B cell (primary cell): ENCODE measurements around the gene FAM168A. TPM values are rescaled to one million over a fixed set of nuclear protein-coding genes. Genes with fewer than 3 reads are reported as not detected.

ENCODE experiments used
- ATAC-seq: fragments of 200-7000 bp; cut with Tn5 transposase; one replicate; pipeline ENCODE4 v1.10.0; 2021; ENCODE audit warnings: low read depth, mild to moderate bottlenecking, moderate number of reproducible peaks, moderate library complexity
- CTCF ChIA-PET: fragments of 350-600 bp; sonication (Branson Sonifier 250); formaldehyde crosslinking; loops from one replicate; lab custom pipeline; 2021; ENCODE audit warnings: antibody characterized with exemption, inconsistent platforms; lab: Charles Lee
- POLR2A ChIA-PET: fragments of 350-600 bp; sonication (Branson Sonifier 250); formaldehyde crosslinking; loops from one replicate; lab custom pipeline; 2021; ENCODE audit warnings: antibody characterized with exemption; lab: Charles Lee
- DNase-seq: peaks from one replicate; pipeline ENCODE4 v3.0.0; 2013
- H2AFZ ChIP-seq: 2 replicates; pipeline ENCODE4 v1.6.1; 2012; ENCODE audit warnings: mild to moderate bottlenecking, low read depth, low read length; ENCODE audit not compliant: insufficient read depth, poor library complexity, severe bottlenecking
- H3K27ac ChIP-seq, 2 donors: 1 replicate in 1 of 2; 2 replicates in 1 of 2; pipeline ENCODE4 v1.5.1; 2012 to 2013; ENCODE audit warnings: low read length in 2 of 2, mild to moderate bottlenecking in 2 of 2, moderate library complexity in 1 of 2
- H3K27me3 ChIP-seq, 4 experiments: fragments of 200-600 bp in 1 of 4; sonication (generic) in 1 of 4; replicated peaks in 1 of 4; 1 replicate in 2 of 4; 2 replicates in 2 of 4; pipeline versions ENCODE4 v1.6.1 to v1.7.0; 2013 to 2016; ENCODE audit warnings: low read length in 3 of 4, mild to moderate bottlenecking in 2 of 4, mixed read lengths in 1 of 4, moderate library complexity in 1 of 4; ENCODE audit not compliant: insufficient read depth in 4 of 4, control insufficient read depth in 3 of 4; ENCODE audit errors: control extremely low read depth in 1 of 4
- H3K36me3 ChIP-seq, 2 experiments: replicated peaks in 1 of 2; 1 replicate in 1 of 2; 2 replicates in 1 of 2; pipeline versions ENCODE4 v1.6.1 to v1.7.1; 2013; ENCODE audit warnings: low read length in 1 of 2; ENCODE audit not compliant: insufficient read depth in 2 of 2, control insufficient read depth in 1 of 2; ENCODE audit errors: control extremely low read depth in 1 of 2, extremely low read depth in 1 of 2
- H3K4me1 ChIP-seq, 2 donors: fragments of 200-600 bp in 1 of 2; sonication (generic) in 1 of 2; 1 replicate in 1 of 2; 2 replicates in 1 of 2; pipeline versions ENCODE4 v1.5.1 to v1.6.1; 2013 to 2017; ENCODE audit warnings: low read length in 2 of 2; ENCODE audit not compliant: control insufficient read depth in 2 of 2, insufficient read depth in 2 of 2
- H3K4me2 ChIP-seq: replicated peaks from 2 replicates; pipeline ENCODE3; 2012; ENCODE audit warnings: mild to moderate bottlenecking, low read depth, low read length; ENCODE audit not compliant: poor library complexity, severe bottlenecking
- H3K4me3 ChIP-seq, 5 experiments: fragments of 200-600 bp in 1 of 5; sonication (generic) in 1 of 5; 1 replicate in 3 of 5; 2 replicates in 2 of 5; pipeline versions ENCODE4 v1.5.1 to v1.7.0; 2011 to 2016; ENCODE audit warnings: low read length in 4 of 5, mild to moderate bottlenecking in 4 of 5, low read depth in 2 of 5, control low read depth in 1 of 5, moderate library complexity in 1 of 5; ENCODE audit not compliant: insufficient read depth in 1 of 5; ENCODE audit errors: control extremely low read depth in 1 of 5, extremely low read depth in 1 of 5
- H3K79me2 ChIP-seq: fragments of 200-600 bp; sonication (generic); one replicate; pipeline ENCODE4 v1.6.0; 2016; ENCODE audit warnings: low read length; ENCODE audit not compliant: control insufficient read depth, insufficient read depth
- H3K9ac ChIP-seq: fragments of 200-600 bp; sonication (generic); 2 replicates; pipeline ENCODE4 v1.6.1; 2017; ENCODE audit warnings: mild to moderate bottlenecking, low read length, moderate library complexity
- H3K9me3 ChIP-seq, 3 donors: one replicate each; pipeline versions ENCODE4 v1.6.1 to v1.7.1; 2013; ENCODE audit warnings: low read length in 2 of 3; ENCODE audit not compliant: control insufficient read depth in 2 of 3, insufficient read depth in 1 of 3; ENCODE audit errors: control extremely low read depth in 1 of 3
- H4K20me1 ChIP-seq: 2 replicates; pipeline ENCODE4 v1.6.0; 2012; ENCODE audit warnings: mild to moderate bottlenecking, low read length; ENCODE audit not compliant: insufficient read depth, control insufficient read depth, poor library complexity, severe bottlenecking
- H3K27ac Mint-ChIP-seq: one replicate; pipeline ENCODE4 v1.8.0; 2021; ENCODE audit warnings: mixed read lengths
- H3K27me3 Mint-ChIP-seq: one replicate; pipeline ENCODE4 v1.8.0; 2021; ENCODE audit warnings: mixed read lengths
- H3K4me1 Mint-ChIP-seq: one replicate; pipeline ENCODE4 v1.8.0; 2021; ENCODE audit warnings: mixed read lengths
- H3K4me3 Mint-ChIP-seq: one replicate; pipeline ENCODE4 v1.8.0; 2021; ENCODE audit warnings: mixed read lengths
- H3K9me3 Mint-ChIP-seq: one replicate; pipeline ENCODE4 v1.8.0; 2022; ENCODE audit warnings: mixed read lengths; ENCODE audit not compliant: insufficient read depth
- EZH2 ChIP-seq: IDR thresholded peaks from 2 replicates; pipeline ENCODE4 v1.6.1; 2012; ENCODE audit warnings: borderline replicate concordance, low read depth, mild to moderate bottlenecking, moderate library complexity, low read length; ENCODE audit not compliant: insufficient read depth, poor library complexity, severe bottlenecking
- WGBS: methylation state at CpG from one replicate; pipeline ENCODE4 v1.1.5; 2013; ENCODE audit warnings: missing lambda C conversion rate; ENCODE audit not compliant: insufficient coverage; 5-methylcytosine and 5-hydroxymethylcytosine counted together
- intact Hi-C: fragments of 100-400 bp; cut with micrococcal nuclease; formaldehyde crosslinking; loops from one replicate; pipeline ENCODE4 v1.10.0; 2022
- polyA plus RNA-seq: library from polyadenylated mRNA; depleted of rRNA; stranded (reverse); fragments of >200 nt; gene quantifications from 2 replicates; pipeline ENCODE4 v1.2.3, GENCODE V29; 2012
- total RNA-seq, 2 donors: library from RNA; stranded (reverse); fragments of 120-200 nt in 1 of 2; gene quantifications; 1 replicate in 1 of 2; 2 replicates in 1 of 2; pipeline versions ENCODE4 v1.2.3 to v1.2.4, GENCODE V29; 2013 to 2022
- TF ChIP-seq, protein P1 (sequence below): fragments of 200-600 bp; IDR thresholded peaks from one replicate; pipeline ENCODE4 v1.8.0; 2022; ENCODE audit warnings: antibody characterized with exemption, mild to moderate bottlenecking

The FAM168A gene
- total and polyA plus RNA-seq, 2 donors (not counting 1 experiment from before 2014, with no cell fraction given): 11.0 to 26.8 TPM

DNA sequence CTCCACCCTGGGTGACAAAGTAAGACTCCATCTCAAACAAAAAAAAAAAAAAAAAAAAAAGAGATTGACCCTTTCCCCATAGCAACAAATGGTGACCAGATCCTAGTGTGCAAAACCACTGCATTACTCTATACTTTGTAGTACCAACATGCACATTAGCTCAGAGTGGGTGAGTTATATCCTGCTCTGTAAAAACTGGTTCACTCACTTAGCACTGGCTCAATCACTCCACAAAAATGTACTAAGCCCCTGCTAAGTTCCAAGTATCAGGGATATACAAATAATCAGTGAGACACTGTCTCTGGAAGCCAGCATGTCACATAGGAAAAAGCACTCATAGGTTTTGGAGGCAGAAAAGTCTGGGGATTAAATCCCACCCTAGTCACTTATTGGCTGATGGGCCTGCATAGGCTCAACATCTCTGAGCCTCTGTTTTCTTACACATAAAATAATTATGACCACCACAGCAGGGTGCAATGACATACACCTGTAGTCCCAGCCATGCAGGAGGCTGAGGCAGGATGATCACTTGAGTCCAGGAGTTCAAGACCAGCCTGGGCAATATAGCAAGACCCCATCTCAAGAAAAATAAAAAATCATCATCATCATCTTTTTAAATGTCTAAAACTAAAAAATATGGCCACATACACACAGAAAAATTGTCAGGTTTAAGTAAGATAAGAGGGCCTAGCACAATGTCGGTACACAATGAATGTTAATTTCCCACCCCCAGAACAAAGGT is 11.9 kb downstream of the FAM168A start:
- H3K27ac ChIP-seq: no peak overlapping the region
- no peaks in the 10 kb centered on the region for H3K27me3 ChIP-seq
- no peak for TF ChIP-seq EZH2
- TF ChIP-seq, protein P1, sequence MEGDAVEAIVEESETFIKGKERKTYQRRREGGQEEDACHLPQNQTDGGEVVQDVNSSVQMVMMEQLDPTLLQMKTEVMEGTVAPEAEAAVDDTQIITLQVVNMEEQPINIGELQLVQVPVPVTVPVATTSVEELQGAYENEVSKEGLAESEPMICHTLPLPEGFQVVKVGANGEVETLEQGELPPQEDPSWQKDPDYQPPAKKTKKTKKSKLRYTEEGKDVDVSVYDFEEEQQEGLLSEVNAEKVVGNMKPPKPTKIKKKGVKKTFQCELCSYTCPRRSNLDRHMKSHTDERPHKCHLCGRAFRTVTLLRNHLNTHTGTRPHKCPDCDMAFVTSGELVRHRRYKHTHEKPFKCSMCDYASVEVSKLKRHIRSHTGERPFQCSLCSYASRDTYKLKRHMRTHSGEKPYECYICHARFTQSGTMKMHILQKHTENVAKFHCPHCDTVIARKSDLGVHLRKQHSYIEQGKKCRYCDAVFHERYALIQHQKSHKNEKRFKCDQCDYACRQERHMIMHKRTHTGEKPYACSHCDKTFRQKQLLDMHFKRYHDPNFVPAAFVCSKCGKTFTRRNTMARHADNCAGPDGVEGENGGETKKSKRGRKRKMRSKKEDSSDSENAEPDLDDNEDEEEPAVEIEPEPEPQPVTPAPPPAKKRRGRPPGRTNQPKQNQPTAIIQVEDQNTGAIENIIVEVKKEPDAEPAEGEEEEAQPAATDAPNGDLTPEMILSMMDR: no peak
- no peak overlapping the region for H3K4me2 ChIP-seq
- ChIA-PET CTCF (no interaction called here), POLR2A (interaction anchor here (0.6 kb wide), 1 partner anchor 189 kb away, joined by 6 read pairs; no protein-coding TSS in a partner anchor)
- no peak for ATAC-seq
- no peak overlapping the region for H3K4me3 Mint-ChIP-seq
- H4K20me1 ChIP-seq: no peaks in the 10 kb centered on the region
- H3K4me1 ChIP-seq: peaks cover 0 to 4% of the 10 kb centered on the region in 2 donors
- H3K27ac Mint-ChIP-seq: no peak overlapping the region
- intact Hi-C loops: no loop called here
- H3K79me2 ChIP-seq: peaks cover 67% of the 10 kb centered on the region
- peaks cover 6% of the 10 kb centered on the region for H3K4me1 Mint-ChIP-seq
- H3K27me3 Mint-ChIP-seq: no peaks in the 10 kb centered on the region
- no peak for DNase-seq
- no peaks in the 10 kb centered on the region for H3K36me3 ChIP-seq
- no peak overlapping the region for H3K9ac ChIP-seq
- no peak overlapping the region for H3K4me3 ChIP-seq
- no peaks in the 10 kb centered on the region for H3K9me3 ChIP-seq
- no CpG with 5 or more reads among the region's 1 CpG for WGBS
- H2AFZ ChIP-seq: no peak overlapping the region
- H3K9me3 Mint-ChIP-seq: no peaks in the 10 kb centered on the region

DNA sequence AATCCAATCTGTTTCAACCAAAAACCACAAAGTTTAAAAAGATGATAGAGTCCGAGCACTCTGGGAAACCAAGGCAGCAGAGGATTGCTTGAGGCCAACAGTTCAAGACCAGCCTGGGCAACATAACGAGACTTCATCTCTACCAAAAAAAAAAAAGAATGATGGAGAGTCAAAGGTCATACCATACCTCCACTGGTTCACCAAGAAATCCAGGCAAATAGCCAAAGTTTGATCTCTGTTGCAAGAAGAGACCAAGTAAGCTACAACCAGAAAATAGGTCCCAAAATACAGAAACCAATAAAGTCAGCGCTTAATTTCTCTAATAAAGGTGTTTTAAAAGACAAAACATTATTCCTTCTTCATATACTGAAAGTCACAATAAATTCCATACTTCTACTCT is 13.1 kb downstream of the FAM168A start:
- H3K27me3 Mint-ChIP-seq: no peaks in the 10 kb centered on the region
- Histone ChIP-seq H3K4me1 (peaks cover 0 to 4% of the 10 kb centered on the region in 2 donors), H3K36me3 (no peaks in the 10 kb centered on the region), H3K4me2 (no peak overlapping the region), H2AFZ (no peak overlapping the region), H3K9me3 (no peaks in the 10 kb centered on the region), H3K9ac (no peak overlapping the region), H3K27ac (no peak overlapping the region), H4K20me1 (no peaks in the 10 kb centered on the region), H3K79me2 (peaks cover 62% of the 10 kb centered on the region), H3K27me3 (no peaks in the 10 kb centered on the region), H3K4me3 (no peak overlapping the region)
- ChIA-PET CTCF (no interaction called here), POLR2A (no interaction called here)
- no peaks in the 10 kb centered on the region for H3K9me3 Mint-ChIP-seq
- ATAC-seq (no peak), DNase-seq (no peak)
- H3K4me3 Mint-ChIP-seq: no peak overlapping the region
- 78% methylated on average over 1 of the region's 3 CpGs for WGBS
- TF ChIP-seq EZH2: no peak
- TF ChIP-seq, protein P1: no peak
- H3K4me1 Mint-ChIP-seq: peaks cover 12% of the 10 kb centered on the region
- intact Hi-C loops: no loop called here
- no peak overlapping the region for H3K27ac Mint-ChIP-seq
